ENCODE measurements around the gene TTC21A.

TTC21A gene

DNA sequence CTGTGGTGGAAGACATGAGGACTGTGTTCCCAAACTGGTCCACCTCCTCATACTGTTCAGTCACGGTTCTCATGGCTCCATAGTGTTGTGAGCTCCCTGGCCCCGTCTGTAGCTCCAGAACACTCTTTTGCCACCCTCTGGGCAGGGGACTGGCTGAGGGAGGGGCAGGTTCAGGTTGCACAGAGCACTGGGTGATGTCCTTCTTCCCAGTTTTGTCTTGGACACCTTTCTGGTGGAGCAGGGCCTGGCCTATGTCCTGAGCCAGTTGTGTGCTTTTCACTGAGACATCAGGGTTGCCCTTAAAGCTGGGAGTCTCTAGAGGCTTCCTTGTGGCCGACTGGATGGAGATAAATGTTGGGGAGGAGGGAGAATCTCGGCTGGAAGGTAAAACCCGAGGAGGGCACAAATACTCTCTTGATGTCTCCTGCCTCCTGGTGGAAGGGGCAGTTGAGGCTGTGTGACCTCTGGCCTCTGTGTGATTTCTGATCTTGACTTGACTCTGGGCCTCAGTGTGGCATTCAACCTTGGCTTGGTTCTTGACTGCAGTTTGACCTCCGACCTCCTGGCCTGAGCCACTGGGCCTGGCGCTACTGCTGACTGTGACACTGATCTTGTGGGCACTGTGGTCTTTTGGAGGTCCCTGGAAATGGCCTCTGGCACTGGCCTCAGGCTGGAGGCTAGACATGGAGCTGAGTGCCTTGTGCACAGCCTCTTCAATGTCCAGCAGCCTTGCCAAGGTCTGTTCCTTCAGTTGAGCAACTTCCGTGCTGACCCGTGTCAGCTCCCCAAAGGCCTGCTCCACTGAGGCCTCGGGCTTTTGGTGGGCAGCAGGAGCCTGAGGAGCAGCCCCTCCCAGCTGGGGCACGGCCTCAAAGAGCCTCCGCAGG lies 76.8 kb downstream of the TTC21A start:
- no peaks in the 10 kb centered on the region for H3K36me3 ChIP-seq (ENCODE audit: control insufficient read depth, insufficient read depth, low read length)
- H3K27me3 ChIP-seq (replicated peaks; ENCODE audit: control insufficient read depth, insufficient read depth, low read length), result 0 out of 2 replicates have a peak, but pooled peaks cover 2% of the 10 kb centered on the region
- TF ChIP-seq, protein P1, sequence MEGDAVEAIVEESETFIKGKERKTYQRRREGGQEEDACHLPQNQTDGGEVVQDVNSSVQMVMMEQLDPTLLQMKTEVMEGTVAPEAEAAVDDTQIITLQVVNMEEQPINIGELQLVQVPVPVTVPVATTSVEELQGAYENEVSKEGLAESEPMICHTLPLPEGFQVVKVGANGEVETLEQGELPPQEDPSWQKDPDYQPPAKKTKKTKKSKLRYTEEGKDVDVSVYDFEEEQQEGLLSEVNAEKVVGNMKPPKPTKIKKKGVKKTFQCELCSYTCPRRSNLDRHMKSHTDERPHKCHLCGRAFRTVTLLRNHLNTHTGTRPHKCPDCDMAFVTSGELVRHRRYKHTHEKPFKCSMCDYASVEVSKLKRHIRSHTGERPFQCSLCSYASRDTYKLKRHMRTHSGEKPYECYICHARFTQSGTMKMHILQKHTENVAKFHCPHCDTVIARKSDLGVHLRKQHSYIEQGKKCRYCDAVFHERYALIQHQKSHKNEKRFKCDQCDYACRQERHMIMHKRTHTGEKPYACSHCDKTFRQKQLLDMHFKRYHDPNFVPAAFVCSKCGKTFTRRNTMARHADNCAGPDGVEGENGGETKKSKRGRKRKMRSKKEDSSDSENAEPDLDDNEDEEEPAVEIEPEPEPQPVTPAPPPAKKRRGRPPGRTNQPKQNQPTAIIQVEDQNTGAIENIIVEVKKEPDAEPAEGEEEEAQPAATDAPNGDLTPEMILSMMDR (IDR thresholded peaks at IDR 0.05; ENCODE audit: insufficient read depth, low read length, poor library complexity, severe bottlenecking), result peak; percentile 1
- H3K4me3 ChIP-seq (replicated peaks; ENCODE audit: low read depth, low read length), result no peak overlapping the region
- DNase-seq (ENCODE audit: extremely low read depth, insufficient read length), result no peak

DNA sequence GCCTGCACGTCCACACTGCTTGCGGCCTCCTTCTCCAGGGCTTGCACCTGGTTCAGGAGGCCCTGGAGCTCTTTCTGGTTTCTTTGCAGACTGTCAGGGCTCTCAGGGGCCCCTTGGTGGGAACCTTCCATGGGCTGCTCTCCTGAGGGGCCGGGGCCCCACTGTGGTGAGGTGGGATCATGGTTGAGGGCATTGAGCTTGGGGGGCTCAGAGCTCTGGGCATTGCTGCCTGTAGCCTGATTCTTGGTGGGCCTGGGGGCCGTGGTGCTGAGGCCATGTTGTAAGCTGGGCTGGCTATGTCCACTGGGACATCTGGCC lies 77.4 kb downstream of the TTC21A start:
- DNase-seq (ENCODE audit: extremely low read depth, insufficient read length), result no peak
- H3K27me3 ChIP-seq (replicated peaks; ENCODE audit: control insufficient read depth, insufficient read depth, low read length), result 0 out of 2 replicates have a peak, but pooled peaks cover 2% of the 10 kb centered on the region
- no peaks in the 10 kb centered on the region for H3K36me3 ChIP-seq (ENCODE audit: control insufficient read depth, insufficient read depth, low read length)
- TF ChIP-seq, protein P1 (IDR thresholded peaks at IDR 0.05; ENCODE audit: insufficient read depth, low read length, poor library complexity, severe bottlenecking), result no peak
- no peak overlapping the region for H3K4me3 ChIP-seq (replicated peaks; ENCODE audit: low read depth, low read length)

DNA sequence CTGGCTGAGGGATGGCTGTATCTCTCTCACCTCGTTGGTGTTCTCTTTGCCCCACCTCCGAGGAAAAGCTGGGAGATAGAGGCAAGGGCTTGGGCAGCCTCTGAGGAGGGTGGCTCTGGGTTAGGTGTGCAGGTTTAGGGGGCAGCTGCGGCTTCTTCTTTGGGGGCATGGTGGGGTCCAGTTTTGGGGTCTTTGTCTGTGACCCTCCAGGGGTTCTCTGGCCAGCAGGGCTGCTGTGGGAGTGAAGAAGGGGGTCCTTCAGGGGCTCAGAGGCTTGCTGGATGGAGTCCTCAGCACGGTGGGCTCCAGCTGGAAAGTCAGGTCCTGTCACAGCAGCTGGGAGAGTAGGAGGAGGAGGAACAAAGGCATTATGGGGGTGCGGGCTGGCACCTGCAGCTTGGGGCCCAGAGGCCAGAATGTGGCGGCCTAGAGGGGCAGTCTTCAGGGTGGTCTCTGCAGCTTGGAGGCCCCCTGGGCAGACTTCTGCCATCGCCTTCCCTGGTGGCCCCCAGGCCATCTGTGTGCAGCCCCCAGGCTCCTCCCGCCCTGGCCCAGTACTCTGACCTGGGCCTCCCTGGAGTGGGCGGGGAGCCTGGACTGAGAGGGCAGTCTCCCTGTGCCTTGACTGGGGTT lies 78.0 kb downstream of the TTC21A start:
- Histone ChIP-seq H3K4me3 (replicated peaks; ENCODE audit: low read depth, low read length) (no peak overlapping the region), H3K27me3 (replicated peaks; ENCODE audit: control insufficient read depth, insufficient read depth, low read length) (0 out of 2 replicates have a peak, but pooled peaks cover under 1% of the 10 kb centered on the region)

DNA sequence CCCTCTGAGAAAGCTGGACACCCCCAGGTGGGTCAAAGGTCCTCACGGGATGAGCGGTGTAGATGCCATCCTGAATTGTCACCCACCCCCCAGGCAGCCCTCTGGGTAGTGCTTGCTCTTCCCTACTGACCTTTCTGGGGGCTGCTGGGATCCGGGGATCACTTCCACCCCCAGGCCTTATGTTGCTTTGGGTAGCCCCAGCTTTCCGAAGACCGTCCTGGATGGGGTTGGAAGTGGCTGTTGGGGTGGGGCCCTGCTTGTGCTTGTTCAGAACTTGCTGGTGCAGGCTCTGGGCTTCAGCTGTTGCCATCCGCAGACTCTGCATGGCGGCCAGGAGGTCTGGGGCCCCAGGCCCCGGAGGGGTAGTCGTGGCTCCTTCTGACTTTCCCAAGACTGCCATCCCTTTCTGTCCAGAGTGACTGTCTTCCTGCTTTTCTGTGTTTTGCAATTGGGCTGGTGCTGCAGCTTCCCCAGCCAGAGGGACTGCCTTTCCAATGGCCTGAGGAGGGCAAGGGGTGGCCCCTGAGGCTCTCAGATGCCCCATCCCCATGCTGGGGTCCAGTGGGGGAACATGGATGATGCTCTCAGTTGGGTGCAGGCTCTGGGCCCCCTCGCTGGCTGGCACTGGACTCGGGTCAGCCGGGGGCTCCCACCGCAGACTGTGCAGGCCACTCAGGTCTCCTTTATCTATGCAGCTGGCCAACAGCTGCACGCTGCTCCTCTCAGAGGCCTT lies 78.6 kb downstream of the TTC21A start:
- H3K36me3 ChIP-seq (ENCODE audit: control insufficient read depth, insufficient read depth, low read length), result no peaks in the 10 kb centered on the region
- H3K4me3 ChIP-seq (replicated peaks; ENCODE audit: low read depth, low read length), result no peak overlapping the region
- no peaks in the 10 kb centered on the region for H3K27me3 ChIP-seq (replicated peaks; ENCODE audit: control insufficient read depth, insufficient read depth, low read length)
- DNase-seq (ENCODE audit: extremely low read depth, insufficient read length), result no peak
- TF ChIP-seq, protein P1 (IDR thresholded peaks at IDR 0.05; ENCODE audit: insufficient read depth, low read length, poor library complexity, severe bottlenecking), result no peak

More for the DNA sequence above, 78.0 kb downstream of the TTC21A start:
- no peaks in the 10 kb centered on the region for H3K36me3 ChIP-seq (ENCODE audit: control insufficient read depth, insufficient read depth, low read length)
- TF ChIP-seq, protein P1 (IDR thresholded peaks at IDR 0.05; ENCODE audit: insufficient read depth, low read length, poor library complexity, severe bottlenecking), result no peak
- no peak for DNase-seq (ENCODE audit: extremely low read depth, insufficient read length)

DNA sequence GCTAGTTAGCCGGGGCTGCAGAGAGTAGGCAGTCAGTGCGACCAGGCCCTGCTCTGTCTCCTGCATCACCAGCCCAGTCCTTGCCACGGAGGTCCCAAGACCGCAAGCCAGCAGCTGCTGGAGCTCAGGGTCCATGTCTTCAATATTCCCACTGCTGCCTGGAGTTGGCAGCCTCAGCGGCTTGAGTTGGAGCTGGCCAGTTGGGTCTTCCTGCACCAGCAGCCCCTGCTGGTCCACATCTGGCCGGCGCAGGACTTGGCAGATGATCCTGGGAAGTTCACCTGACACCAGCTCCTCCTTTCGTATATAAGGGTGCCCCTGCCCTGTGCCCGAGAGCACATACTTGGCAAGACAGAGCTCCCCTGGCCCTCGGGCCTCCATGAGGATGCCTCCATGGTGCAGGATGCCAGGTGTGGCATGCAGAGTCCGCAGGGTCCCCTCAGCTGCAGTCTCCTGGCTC lies 79.2 kb downstream of the TTC21A start:
- H3K27me3 ChIP-seq (replicated peaks; ENCODE audit: control insufficient read depth, insufficient read depth, low read length), result no peaks in the 10 kb centered on the region
- TF ChIP-seq, protein P1 (IDR thresholded peaks at IDR 0.05; ENCODE audit: insufficient read depth, low read length, poor library complexity, severe bottlenecking), result no peak
- no peak overlapping the region for H3K4me3 ChIP-seq (replicated peaks; ENCODE audit: low read depth, low read length)
- DNase-seq (ENCODE audit: extremely low read depth, insufficient read length), result no peak
- no peaks in the 10 kb centered on the region for H3K36me3 ChIP-seq (ENCODE audit: control insufficient read depth, insufficient read depth, low read length)
